NB4 (cell line): Measurements from ENCODE around the gene PCDH15.

ENCODE experiments used
- CTCF ChIP-seq: IDR thresholded peaks from one replicate; pipeline ENCODE4 v1.5.1; 2012; ENCODE audit warnings: low read depth, low read length
- MAX ChIP-seq: IDR thresholded peaks from 2 replicates; pipeline ENCODE4 v1.6.1; 2011; ENCODE audit warnings: low read depth, low read length
- MYC ChIP-seq: IDR thresholded peaks from 2 replicates; pipeline ENCODE4 v1.6.1; 2011; ENCODE audit warnings: low read depth, low read length
- POLR2A ChIP-seq: IDR thresholded peaks from 2 replicates; pipeline ENCODE4 v1.6.1; 2011; ENCODE audit warnings: mild to moderate bottlenecking; ENCODE audit not compliant: insufficient read length; ENCODE audit errors: extremely low read depth

GRCh38 chr10:53977267-53977666 is 823.8 kb downstream of the PCDH15 start:
- no peak for TF ChIP-seq CTCF
- no peak for TF ChIP-seq MAX
- no peak for TF ChIP-seq POLR2A
- TF ChIP-seq MYC = no peak
